Measurements from ENCODE around the gene JAK2. TPM values are rescaled to one million over a fixed set of nuclear protein-coding genes. Genes with fewer than 3 reads are reported as not detected.

JAK2 gene
- total and polyA plus RNA-seq, 10 of the 15 experiments (the other 5 are each of a cell fraction or from before 2014, with no cell fraction given), result 4.1 to 22.9 (median 13.7) TPM

GRCh38 chr9:5008202-5008601 is 23.1 kb downstream of the JAK2 start (continued):
- TF ChIP-seq REST (IDR thresholded peaks at IDR 0.05; ENCODE audit: low read depth, low read length) (no peak), BCL11A (IDR thresholded peaks at IDR 0.05; ENCODE audit: low read depth, low read length) (no peak), TCF12 (IDR thresholded peaks at IDR 0.05; ENCODE audit: low read depth, low read length) (no peak), ETV6 (conservative IDR thresholded peaks at IDR 0.05 in 1 of 2, IDR thresholded peaks at IDR 0.05 in 1 of 2; ENCODE audit: borderline replicate concordance in 1 of 2, low read depth in 1 of 2) (no peak), SUPT20H (IDR thresholded peaks at IDR 0.05; ENCODE audit: borderline replicate concordance, control insufficient read depth, low read depth, low read length) (no peak)

GRCh38 chr9:5013374-5013773 is 28.3 kb downstream of the JAK2 start:
- FAIRE-seq (peak; percentile 57), DNase-seq (ENCODE audit: low read depth, low spot score) (no peak), ATAC-seq (no peak)
- Histone ChIP-seq H3K79me2 (ENCODE audit: control insufficient read depth, insufficient read depth, low read length) (peaks cover 6% of the 10 kb centered on the region), H2AFZ (ENCODE audit: control insufficient read depth, low read depth, low read length) (no peak overlapping the region), H3K36me3 (ENCODE audit: control insufficient read depth in 2 of 2, insufficient read depth in 2 of 2, low read length in 1 of 2) (peaks cover 0 to 3% of the 10 kb centered on the region in 2 experiments; a peak in 2 of 4 replicates), H4K20me1 (ENCODE audit: control insufficient read depth, insufficient read depth) (no peaks in the 10 kb centered on the region; the same call in 1 of the 2 replicates), H3K9ac (ENCODE audit: control insufficient read depth, insufficient read depth, low read length) (no peak overlapping the region), H3K4me3 (no peak overlapping the region), H3K27me3 (replicated peaks in 1 of 2; ENCODE audit: control insufficient read depth in 2 of 2, insufficient read depth in 2 of 2, low read length in 1 of 2) (no peaks in the 10 kb centered on the region), H3K4me1 (ENCODE audit: control insufficient read depth, insufficient read depth, low read length) (no peaks in the 10 kb centered on the region), H3K4me2 (ENCODE audit: control insufficient read depth, insufficient read depth) (no peak overlapping the region), H3K27ac (ENCODE audit: control insufficient read depth, insufficient read depth) (no peak overlapping the region), H3K9me3 (replicated peaks; ENCODE audit: control insufficient read depth, insufficient read depth, low read length) (peaks cover 3% of the 10 kb centered on the region; the same call in 2 of the 3 replicates)
- BruUV-seq (replicated peaks), result no TSS peak
- intact Hi-C loops (cut with micrococcal nuclease; ENCODE audit: unreplicated experiment) (no loop called here), in situ Hi-C loops (cut with MboI) (no loop called here)
- ChIA-PET SMC1A (ENCODE audit: uncharacterized antibody, unreplicated experiment) (no interaction called here), POLR2A (no interaction called here), CTCF (no interaction called here), RAD21 (ENCODE audit: unreplicated experiment) (no interaction called here)
- TF ChIP-seq TCF12 (IDR thresholded peaks at IDR 0.05; ENCODE audit: low read depth, low read length), result no peak
- TF ChIP-seq RAD21 (IDR thresholded peaks at IDR 0.05; ENCODE audit: insufficient read depth, low read depth, low read length), result no peak
- TF ChIP-seq KDM1A (IDR thresholded peaks at IDR 0.05; ENCODE audit: borderline replicate concordance), result no peak
- no peak for TF ChIP-seq MEF2A (IDR thresholded peaks at IDR 0.05; ENCODE audit: insufficient read depth, low read depth, low read length)
- no peak for TF ChIP-seq POU2F2 (IDR thresholded peaks at IDR 0.05; ENCODE audit: borderline replicate concordance, low read depth, low read length)
- TF ChIP-seq SMC3 (IDR thresholded peaks at IDR 0.05; ENCODE audit: borderline replicate concordance, low read length), result no peak
- TF ChIP-seq REST (IDR thresholded peaks at IDR 0.05; ENCODE audit: low read depth, low read length), result no peak
- TF ChIP-seq RBBP5 (conservative IDR thresholded peaks at IDR 0.05), result no peak
- TF ChIP-seq ZBTB33 (IDR thresholded peaks at IDR 0.05), result no peak
- TF ChIP-seq POLR2AphosphoS2 (IDR thresholded peaks at IDR 0.05; ENCODE audit: low read depth, low read length), result no peak
